MM.1S (cell line): Measurements from ENCODE around the gene CER1.
A peak's percentile ranks its signal among the peaks of the same experiment; 100 is the strongest.

ENCODE experiments used
- DNase-seq: peaks from one replicate; pipeline ENCODE4 v3.0.0-alpha.2; 2015
- H2AFZ ChIP-seq: fragments of 300-600 bp; sonication (generic); 2 replicates; pipeline ENCODE4 v1.6.0; 2016; ENCODE audit warnings: antibody characterized with exemption, low read length
- H3F3A ChIP-seq: fragments of 300-600 bp; sonication (generic); 2 replicates; pipeline ENCODE4 v1.6.1; 2016; ENCODE audit warnings: mild to moderate bottlenecking, antibody characterized with exemption, low read length, moderate library complexity, mixed read lengths; ENCODE audit not compliant: insufficient read depth
- H3K27ac ChIP-seq: fragments of 300-600 bp; sonication (generic); 2 replicates; pipeline ENCODE4 v1.5.1; 2016; ENCODE audit warnings: mild to moderate bottlenecking, low read length
- H3K27me3 ChIP-seq: fragments of 300-600 bp; sonication (generic); replicated peaks from 2 replicates; pipeline ENCODE4 v1.6.0; 2016; ENCODE audit warnings: low read length; ENCODE audit not compliant: insufficient read depth
- H3K36me3 ChIP-seq: fragments of 300-600 bp; sonication (generic); replicated peaks from 2 replicates; pipeline ENCODE4 v1.6.1; 2016; ENCODE audit warnings: mild to moderate bottlenecking, low read length, mixed read lengths; ENCODE audit not compliant: insufficient read depth
- H3K4me1 ChIP-seq: fragments of 300-600 bp; sonication (generic); 2 replicates; pipeline ENCODE4 v1.6.1; 2016; ENCODE audit warnings: low read length, mixed read lengths
- H3K4me2 ChIP-seq: fragments of 300-600 bp; sonication (generic); 2 replicates; pipeline ENCODE4 v1.6.0; 2016; ENCODE audit warnings: low read depth, low read length
- H3K4me3 ChIP-seq: fragments of 300-600 bp; sonication (generic); 2 replicates; pipeline ENCODE4 v1.5.1; 2016; ENCODE audit warnings: low read length, mixed read lengths
- H3K79me2 ChIP-seq: fragments of 300-600 bp; sonication (generic); 2 replicates; pipeline ENCODE4 v1.6.1; 2016; ENCODE audit warnings: mixed run types, low read length, mixed read lengths
- H3K9ac ChIP-seq: fragments of 300-600 bp; sonication (generic); 2 replicates; pipeline ENCODE4 v1.6.1; 2016; ENCODE audit warnings: low read length, mixed read lengths
- H3K9me2 ChIP-seq: fragments of 300-600 bp; sonication (generic); replicated peaks from 2 replicates; pipeline ENCODE4 v1.6.1; 2016; ENCODE audit warnings: mild to moderate bottlenecking, low read length, mixed read lengths; ENCODE audit not compliant: insufficient read depth
- H3K9me3 ChIP-seq: fragments of 300-600 bp; sonication (generic); replicated peaks from 2 replicates; pipeline ENCODE4 v1.6.1; 2016; ENCODE audit warnings: mild to moderate bottlenecking, low read length, mixed read lengths; ENCODE audit not compliant: insufficient read depth
- H4K20me1 ChIP-seq: fragments of 300-600 bp; sonication (generic); 2 replicates; pipeline ENCODE4 v1.6.1; 2016; ENCODE audit warnings: mild to moderate bottlenecking, low read length, moderate library complexity, mixed read lengths; ENCODE audit not compliant: insufficient read depth
- CTCF ChIP-seq: fragments of 300-600 bp; sonication (generic); IDR thresholded peaks from 2 replicates; pipeline ENCODE4 v1.5.1; 2016; ENCODE audit warnings: antibody characterized with exemption, low read length, mixed read lengths
- EZH2 ChIP-seq: fragments of 300-600 bp; sonication (generic); optimal IDR thresholded peaks from 2 replicates; pipeline ENCODE3; 2017; ENCODE audit warnings: low read depth, mild to moderate bottlenecking, antibody characterized with exemption, low read length, mixed read lengths
- EZH2phosphoT487 ChIP-seq: fragments of 300-600 bp; sonication (generic); IDR thresholded peaks from 2 replicates; pipeline ENCODE4 v1.6.1; 2018; ENCODE audit warnings: antibody characterized with exemption, low read length

CER1 gene

GRCh38 chr9:14752271-14752670, 29.7 kb upstream of the CER1 start:
- Histone ChIP-seq H2AFZ (no peak overlapping the region), H3K4me3 (no peak overlapping the region), H3K36me3 (no peaks in the 10 kb centered on the region), H3K9ac (no peak overlapping the region), H3K79me2 (no peaks in the 10 kb centered on the region), H3F3A (no peaks in the 10 kb centered on the region), H3K4me1 (no peaks in the 10 kb centered on the region), H3K4me2 (peak overlapping the region; percentile 32; the same call in 1 of the 2 replicates), H3K9me2 (no peaks in the 10 kb centered on the region), H3K27me3 (no peaks in the 10 kb centered on the region), H3K9me3 (no peaks in the 10 kb centered on the region), H4K20me1 (no peaks in the 10 kb centered on the region), H3K27ac (peak overlapping the region; percentile 27; the same call in 1 of the 2 replicates)
- TF ChIP-seq EZH2 (no peak), EZH2phosphoT487 (no peak), CTCF (no peak)
- no peak for DNase-seq

- Histone ChIP-seq H3K4me1 (no peaks in the 10 kb centered on the region), H3K4me2 (no peak overlapping the region), H2AFZ (no peak overlapping the region), H3K79me2 (no peaks in the 10 kb centered on the region), H3F3A (no peaks in the 10 kb centered on the region), H3K9me2 (no peaks in the 10 kb centered on the region), H4K20me1 (no peaks in the 10 kb centered on the region), H3K36me3 (no peaks in the 10 kb centered on the region), H3K27ac (no peak overlapping the region), H3K9ac (no peak overlapping the region), H3K27me3 (no peaks in the 10 kb centered on the region), H3K4me3 (no peak overlapping the region), H3K9me3 (no peaks in the 10 kb centered on the region)
- TF ChIP-seq EZH2phosphoT487 (no peak), EZH2 (no peak), CTCF (no peak)
- DNase-seq, result no peak
Measured at GRCh38 chr9:14750821-14751220, 28.3 kb upstream of the CER1 start.

- no peak for DNase-seq
- no peak overlapping the region for H2AFZ ChIP-seq
Measured at GRCh38 chr9:14749741-14750211, 27.2 kb upstream of the CER1 start.

More at GRCh38 chr9:14749741-14750211, 27.2 kb upstream of the CER1 start:
- Histone ChIP-seq H3K9me3 (no peaks in the 10 kb centered on the region), H3K27ac (no peak overlapping the region), H3K9ac (no peak overlapping the region), H3K4me3 (no peak overlapping the region), H3K36me3 (no peaks in the 10 kb centered on the region), H3K9me2 (no peaks in the 10 kb centered on the region), H3F3A (no peaks in the 10 kb centered on the region), H3K27me3 (no peaks in the 10 kb centered on the region), H4K20me1 (no peaks in the 10 kb centered on the region), H3K4me1 (no peaks in the 10 kb centered on the region), H3K79me2 (no peaks in the 10 kb centered on the region), H3K4me2 (no peak overlapping the region)
- TF ChIP-seq CTCF (no peak), EZH2 (no peak), EZH2phosphoT487 (no peak)
